H1 (cell line): ENCODE data around the gene SHQ1. TPM values are rescaled to one million over a fixed set of nuclear protein-coding genes. Genes with fewer than 3 reads are reported as not detected.

Experiments
- CTCF ChIA-PET: fragments of 300-600 bp; sonication (Branson Sonifier 250); formaldehyde crosslinking; loops from one replicate; lab custom pipeline; 2021; ENCODE audit not compliant: partially characterized antibody; lab: Charles Lee
- POLR2A ChIA-PET: fragments of 300-600 bp; sonication (Branson Sonifier 250); formaldehyde crosslinking; loops from one replicate; lab custom pipeline; 2021; ENCODE audit warnings: inconsistent platforms; ENCODE audit not compliant: partially characterized antibody; lab: Charles Lee
- DNase-seq, 2 experiments: peaks; one replicate each; pipeline versions ENCODE4 v3.0.0 to v3.0.0-alpha.2; 2010 to 2022; ENCODE audit warnings: low spot score in 2 of 2, low read depth in 1 of 2, mixed read lengths in 1 of 2
- FAIRE-seq: peaks from 2 replicates; lab custom pipeline; 2011; peaks lifted over from hg19 to GRCh38; lab: Jason Lieb, UNC
- H2AFZ ChIP-seq: 2 replicates; pipeline ENCODE4 v1.8.1; 2012; ENCODE audit warnings: low read length, inconsistent platforms
- H2AK5ac ChIP-seq: 2 replicates; pipeline ENCODE4 v1.6.1; 2013; ENCODE audit warnings: low read depth, low read length
- H2BK120ac ChIP-seq: replicated peaks from 2 replicates; pipeline ENCODE3; 2013; ENCODE audit warnings: low read depth, low read length, inconsistent platforms
- H2BK12ac ChIP-seq: 2 replicates; pipeline ENCODE4 v1.6.1; 2013; ENCODE audit warnings: low read depth, low read length
- H2BK15ac ChIP-seq: 2 replicates; pipeline ENCODE4 v1.6.1; 2013; ENCODE audit warnings: low read length
- H2BK20ac ChIP-seq: 2 replicates; pipeline ENCODE4 v1.6.1; 2013; ENCODE audit warnings: low read length
- H2BK5ac ChIP-seq: 2 replicates; pipeline ENCODE4 v1.6.1; 2013; ENCODE audit warnings: low read depth, low read length
- H3K14ac ChIP-seq: 2 replicates; pipeline ENCODE4 v1.6.1; 2013; ENCODE audit warnings: inconsistent platforms; ENCODE audit not compliant: insufficient read length
- H3K18ac ChIP-seq: 2 replicates; pipeline ENCODE4 v1.6.1; 2013; ENCODE audit warnings: low read length; ENCODE audit errors: extremely low read depth
- H3K23ac ChIP-seq: 2 replicates; pipeline ENCODE4 v1.6.1; 2013; ENCODE audit warnings: inconsistent platforms; ENCODE audit not compliant: insufficient read length
- H3K23me2 ChIP-seq: 2 replicates; pipeline ENCODE4 v1.6.1; 2013; ENCODE audit warnings: low read depth, low read length
- H3K27ac ChIP-seq: 2 replicates; pipeline ENCODE4 v1.6.1; 2011; ENCODE audit warnings: low read depth, low read length, inconsistent platforms
- H3K27me3 ChIP-seq, 4 experiments: replicated peaks in 1 of 4; 1 replicate in 1 of 4; 2 replicates in 3 of 4; pipeline versions ENCODE4 v1.6.1 to v1.8.1; 2011 to 2013; ENCODE audit warnings: low read length in 3 of 4, mild to moderate bottlenecking in 3 of 4, inconsistent platforms in 2 of 4, mixed read lengths in 2 of 4, moderate library complexity in 1 of 4; ENCODE audit not compliant: control insufficient read depth in 3 of 4, insufficient read depth in 3 of 4; ENCODE audit errors: extremely low read depth in 1 of 4
- H3K36me3 ChIP-seq, 4 experiments: 2 replicates each; pipeline versions ENCODE4 v1.6.1 to v1.8.1; 2011 to 2013; ENCODE audit warnings: mild to moderate bottlenecking in 4 of 4, low read length in 3 of 4, moderate library complexity in 2 of 4, control low read depth in 1 of 4, inconsistent platforms in 1 of 4; ENCODE audit not compliant: insufficient read depth in 4 of 4, control insufficient read depth in 2 of 4
- H3K4ac ChIP-seq: replicated peaks from 2 replicates; pipeline ENCODE3; 2013; ENCODE audit warnings: low read length, low read depth, mixed read lengths, inconsistent platforms; ENCODE audit not compliant: insufficient read length
- H3K4me1 ChIP-seq, 4 experiments: replicated peaks in 1 of 4; 1 replicate in 1 of 4; 2 replicates in 3 of 4; pipeline versions ENCODE4 v1.6.1 to v1.8.1; 2011 to 2013; ENCODE audit warnings: low read length in 3 of 4, inconsistent platforms in 2 of 4, mixed read lengths in 1 of 4; ENCODE audit not compliant: insufficient read depth in 4 of 4, control insufficient read depth in 3 of 4
- H3K4me2 ChIP-seq, 2 experiments: 2 replicates each; pipeline versions ENCODE4 v1.6.1 to v1.8.1; 2011 to 2013; ENCODE audit warnings: low read depth in 2 of 2, low read length in 2 of 2, control low read depth in 1 of 2, inconsistent platforms in 1 of 2, mild to moderate bottlenecking in 1 of 2; ENCODE audit not compliant: insufficient read depth in 1 of 2
- H3K4me3 ChIP-seq, 4 experiments: fragments of 200-600, 300-600 bp in 1 of 4; sonication (generic), shearing (Covaris generic), sonication (Bioruptor Twin) in 1 of 4; 2 replicates each; pipeline versions ENCODE4 v1.5.1 to v1.8.1; 2011 to 2016; ENCODE audit warnings: low read length in 4 of 4, low read depth in 3 of 4, control low read depth in 2 of 4, inconsistent platforms in 2 of 4, mild to moderate bottlenecking in 2 of 4, mixed read lengths in 1 of 4, moderate library complexity in 1 of 4; ENCODE audit not compliant: insufficient read depth in 2 of 4; ENCODE audit errors: extremely low read depth in 1 of 4
- H3K56ac ChIP-seq: replicated peaks from 2 replicates; pipeline ENCODE3; 2013; ENCODE audit warnings: low read depth, mild to moderate bottlenecking, mixed read lengths, low read length, inconsistent platforms; ENCODE audit not compliant: insufficient read length
- H3K79me1 ChIP-seq: 2 replicates; pipeline ENCODE4 v1.6.1; 2013; ENCODE audit warnings: low read depth, low read length, control low read depth
- H3K79me2 ChIP-seq, 2 experiments: 2 replicates each; pipeline versions ENCODE4 v1.6.1 to v1.8.1; 2012 to 2013; ENCODE audit warnings: low read length in 2 of 2, mild to moderate bottlenecking in 2 of 2, inconsistent platforms in 1 of 2; ENCODE audit not compliant: insufficient read depth in 2 of 2, control insufficient read depth in 1 of 2
- H3K9ac ChIP-seq, 4 experiments: replicated peaks in 1 of 4; 1 replicate in 1 of 4; 2 replicates in 3 of 4; pipeline versions ENCODE4 v1.6.1 to v1.8.1; 2011 to 2013; ENCODE audit warnings: low read depth in 3 of 4, low read length in 3 of 4, control low read depth in 2 of 4, mild to moderate bottlenecking in 2 of 4, moderate library complexity in 2 of 4, inconsistent platforms in 1 of 4; ENCODE audit errors: extremely low read depth in 1 of 4
- H3K9me3 ChIP-seq, 2 experiments: 2 replicates each; pipeline versions ENCODE4 v1.6.1 to v1.8.1; 2012 to 2013; ENCODE audit warnings: mild to moderate bottlenecking in 2 of 2, moderate library complexity in 2 of 2, control low read depth in 1 of 2, inconsistent platforms in 1 of 2, low read depth in 1 of 2, low read length in 1 of 2, mixed read lengths in 1 of 2; ENCODE audit not compliant: insufficient read depth in 2 of 2
- H4K20me1 ChIP-seq, 2 experiments: replicated peaks in 1 of 2; 2 replicates each; pipeline versions ENCODE3 to v1.8.1; 2011 to 2013; ENCODE audit warnings: inconsistent platforms in 2 of 2, low read length in 2 of 2, mild to moderate bottlenecking in 1 of 2; ENCODE audit not compliant: insufficient read depth in 2 of 2, control insufficient read depth in 1 of 2
- H4K5ac ChIP-seq: 2 replicates; pipeline ENCODE4 v1.6.1; 2013; ENCODE audit warnings: low read length, low read depth, mixed read lengths, inconsistent platforms; ENCODE audit not compliant: insufficient read length
- H4K8ac ChIP-seq: 2 replicates; pipeline ENCODE4 v1.8.0; 2013; ENCODE audit warnings: mild to moderate bottlenecking, moderate library complexity, low read length, inconsistent platforms; ENCODE audit not compliant: insufficient read depth; ENCODE audit errors: extremely low read depth
- H4K91ac ChIP-seq: replicated peaks from 2 replicates; pipeline ENCODE3; 2013; ENCODE audit warnings: low read length, mixed read lengths, inconsistent platforms; ENCODE audit not compliant: insufficient read length
- ASH2L ChIP-seq: fragments of 200-600, 300-600 bp; sonication (generic); IDR thresholded peaks from one replicate; pipeline ENCODE4 v1.7.1; 2017; ENCODE audit warnings: low read length
- EP300 ChIP-seq, 2 experiments: IDR thresholded peaks; 1 replicate in 1 of 2; 2 replicates in 1 of 2; pipeline ENCODE4 v1.6.1; 2011 to 2012; ENCODE audit warnings: low read depth in 2 of 2, low read length in 2 of 2, mild to moderate bottlenecking in 2 of 2, borderline replicate concordance in 1 of 2, inconsistent platforms in 1 of 2, moderate library complexity in 1 of 2
- HDAC2 ChIP-seq, 2 experiments: fragments of 300-600 bp in 1 of 2; sonication (generic) in 1 of 2; IDR thresholded peaks; 2 replicates each; pipeline ENCODE4 v1.6.1; 2011 to 2012; ENCODE audit warnings: low read depth in 2 of 2, low read length in 2 of 2, mild to moderate bottlenecking in 2 of 2, moderate library complexity in 2 of 2, borderline replicate concordance in 1 of 2, inconsistent platforms in 1 of 2
- HDAC6 ChIP-seq: IDR thresholded peaks from one replicate; pipeline ENCODE4 v1.7.1; 2012; ENCODE audit warnings: low read depth, mild to moderate bottlenecking, inconsistent platforms, low read length, moderate library complexity
- KDM4A ChIP-seq: IDR thresholded peaks from one replicate; pipeline ENCODE4 v1.7.1; 2012; ENCODE audit warnings: low read depth, mild to moderate bottlenecking, moderate library complexity, low read length, inconsistent platforms; ENCODE audit not compliant: severe bottlenecking
- NANOG ChIP-seq: IDR thresholded peaks from 2 replicates; pipeline ENCODE4 v1.6.1; 2011; ENCODE audit warnings: low read length, low read depth, mild to moderate bottlenecking, inconsistent platforms; ENCODE audit not compliant: insufficient read depth, poor library complexity, severe bottlenecking
- SIN3A ChIP-seq, 2 experiments: IDR thresholded peaks in 1 of 2; conservative IDR thresholded peaks in 1 of 2; 2 replicates each; pipeline ENCODE4 v1.6.1; 2011 to 2012; ENCODE audit warnings: low read length in 2 of 2, improper control_type of control experiment in 1 of 2, low read depth in 1 of 2, mild to moderate bottlenecking in 1 of 2
- SIX5 ChIP-seq: IDR thresholded peaks from 2 replicates; pipeline ENCODE4 v1.6.1; 2011; ENCODE audit warnings: mild to moderate bottlenecking, low read depth, low read length
- SP1 ChIP-seq: IDR thresholded peaks from 2 replicates; pipeline ENCODE4 v1.6.1; 2011; ENCODE audit warnings: low read depth, low read length
- SP2 ChIP-seq: IDR thresholded peaks from 2 replicates; pipeline ENCODE4 v1.6.1; 2012; ENCODE audit warnings: mild to moderate bottlenecking, low read length, inconsistent platforms
- TCF12 ChIP-seq: IDR thresholded peaks from 2 replicates; pipeline ENCODE4 v1.6.1; 2011; ENCODE audit warnings: low read depth, mild to moderate bottlenecking, low read length
- TEAD4 ChIP-seq: IDR thresholded peaks from 2 replicates; pipeline ENCODE4 v1.6.1; 2012; ENCODE audit warnings: low read depth, low read length, inconsistent platforms, mixed read lengths
- USF2 ChIP-seq: IDR thresholded peaks from 2 replicates; pipeline ENCODE4 v1.6.1; 2011; ENCODE audit warnings: low read length, improper control_type of control experiment
- WGBS, 2 experiments: shearing (Covaris generic) in 1 of 2; methylation state at CpG; one replicate each; pipeline versions ENCODE4 v1.1.6 to v1.1.7; 2013 to 2015; ENCODE audit warnings: low lambda C conversion rate in 2 of 2, mixed read lengths in 2 of 2, inconsistent platforms in 1 of 2, low coverage in 1 of 2, missing lambda C conversion rate in 1 of 2; ENCODE audit not compliant: insufficient replicate concordance in 2 of 2, insufficient coverage in 1 of 2, insufficient read length in 1 of 2; ENCODE audit errors: extremely low coverage in 1 of 2, missing lambda C conversion rate in 1 of 2; 5-methylcytosine and 5-hydroxymethylcytosine counted together
- polyA plus RNA-seq, 7 experiments: library from polyadenylated mRNA; depleted of rRNA in 3 of 7; stranded (reverse) in 5 of 7; unstranded in 2 of 7; fragments of >200 nt in 5 of 7; fragments of 200-250 nt in 2 of 7; gene quantifications; 1 replicate in 5 of 7; 2 replicates in 1 of 7; 4 replicates in 1 of 7; pipeline versions ENCODE4 v1.2.1 to v1.2.3, GENCODE V29; 2011 to 2013; ENCODE audit warnings: missing spikeins in 2 of 7, mixed read lengths in 2 of 7
- total RNA-seq: library from RNA; stranded (reverse); fragmentation: NEBNext Ultra II Directional; extraction: Animal tissue kit (Norgen Biotek cat#: 25700); gene quantifications from 2 replicates; pipeline ENCODE4 v1.2.1, GENCODE V29; 2021

Gene SHQ1
- total and polyA plus RNA-seq, 2 of the 8 experiments (the other 6 are each of a cell fraction or from before 2014, with no cell fraction given) = 10.7 to 34.4 TPM

GRCh38 chr3:72782521-72782920 is 65.7 kb downstream of the SHQ1 start:
- Histone ChIP-seq H4K91ac (no peak overlapping the region), H2BK5ac (no peak overlapping the region), H2AFZ (no peak overlapping the region), H3K79me2 (no peaks in the 10 kb centered on the region), H3K23me2 (no peaks in the 10 kb centered on the region), H3K4me2 (no peak overlapping the region), H3K79me1 (peaks cover 2% of the 10 kb centered on the region), H2BK120ac (no peak overlapping the region), H4K5ac (no peak overlapping the region), H3K18ac (no peak overlapping the region), H3K36me3 (no peaks in the 10 kb centered on the region; a peak in 1 of 8 replicates), H3K23ac (no peak overlapping the region), H3K27ac (no peak overlapping the region), H4K8ac (no peak overlapping the region), H2BK20ac (no peak overlapping the region), H2BK15ac (no peak overlapping the region), H3K14ac (no peak overlapping the region), H3K4ac (no peak overlapping the region), H2BK12ac (no peak overlapping the region), H2AK5ac (no peak overlapping the region), H3K9me3 (peaks cover 0 to under 1% of the 10 kb centered on the region in 2 experiments; a peak in 1 of 4 replicates), H3K4me3 (no peak overlapping the region), H3K27me3 (no peaks in the 10 kb centered on the region), H4K20me1 (peaks cover 0 to 2% of the 10 kb centered on the region in 2 experiments), H3K9ac (no peak overlapping the region), H3K56ac (no peak overlapping the region), H3K4me1 (no peaks in the 10 kb centered on the region)
- ChIA-PET CTCF (interaction anchor here (0.6 to 1.3 kb wide), 4 partner anchors 13 to 474 kb away, joined by 3 to 5 read pairs (median 3); no protein-coding TSS in a partner anchor), POLR2A (no interaction called here)
- FAIRE-seq = no peak
- DNase-seq = no peak
- 92% methylated on average over 2 of the region's 2 CpGs; no CpG with 5 or more reads in 1 of the 2 experiments for whole genome bisulfite sequencing, 2 experiments
- no peak for TF ChIP-seq NANOG
- TF ChIP-seq EP300 (IDR thresholded peaks at IDR 0.05; ENCODE audit: borderline replicate concordance in 1 of 2, low read depth in 2 of 2, low read length in 2 of 2) = no peak
- TF ChIP-seq TEAD4 = no peak
- TF ChIP-seq KDM4A = no peak
- no peak for TF ChIP-seq SIX5
- TF ChIP-seq SP1 = no peak
- no peak for TF ChIP-seq SIN3A (conservative IDR thresholded peaks at IDR 0.05 in 1 of 2, IDR thresholded peaks at IDR 0.05 in 1 of 2; ENCODE audit: low read depth in 1 of 2, low read length in 2 of 2)
- no peak for TF ChIP-seq HDAC6
- no peak for TF ChIP-seq TCF12
- no peak for TF ChIP-seq ASH2L
- no peak for TF ChIP-seq USF2
- no peak for TF ChIP-seq HDAC2 (IDR thresholded peaks at IDR 0.05; ENCODE audit: borderline replicate concordance in 1 of 2, low read depth in 2 of 2, low read length in 2 of 2)
- TF ChIP-seq SP2 = no peak
